Right cardiac atrium (tissue), 5 donors: ENCODE results near the gene ZRANB1. TPM values are rescaled to one million over a fixed set of nuclear protein-coding genes. Genes with fewer than 3 reads are reported as not detected.

Source experiments
- ATAC-seq, 2 donors: fragments of 200-7000 bp; cut with Tn5 transposase; one replicate each; pipeline versions ENCODE4 v1.8.0 to v1.9.1; 2020; ENCODE audit warnings: moderate library complexity in 2 of 2, mild to moderate bottlenecking in 1 of 2
- DNase-seq, 3 donors: peaks; one replicate each; pipeline ENCODE4 v3.0.0-alpha.2; 2020
- H3K27ac ChIP-seq: one replicate; pipeline ENCODE4 v1.5.1; 2013; ENCODE audit warnings: mild to moderate bottlenecking, low read length, control low read depth, moderate library complexity
- H3K27me3 ChIP-seq: one replicate; pipeline ENCODE4 v1.6.1; 2013; ENCODE audit not compliant: control insufficient read depth, insufficient read depth
- H3K4me1 ChIP-seq: one replicate; pipeline ENCODE4 v1.6.1; 2013; ENCODE audit warnings: low read length; ENCODE audit not compliant: control insufficient read depth, insufficient read depth
- H3K4me3 ChIP-seq: one replicate; pipeline ENCODE4 v1.5.1; 2013; ENCODE audit warnings: low read length, control low read depth
- H3K9me3 ChIP-seq: one replicate; pipeline ENCODE4 v1.6.1; 2013; ENCODE audit warnings: low read length; ENCODE audit not compliant: control insufficient read depth
- WGBS: extraction: QIAGEN DNeasy Blood & Tissue Kit; methylation state at CpG from one replicate; pipeline ENCODE4 v1.1.7; 2013; 5-methylcytosine and 5-hydroxymethylcytosine counted together
- intact Hi-C, 4 donors: fragments of 100-400 bp; cut with DNase I; formaldehyde crosslinking; loops; one replicate each; pipeline versions ENCODE4 v1.11.0 to v1.14.0; 2022 to 2023
- polyA plus RNA-seq: library from polyadenylated mRNA; stranded (reverse); fragments of 200-250 nt; gene quantifications from one replicate; pipeline ENCODE4 v1.2.3, GENCODE V29; 2013
- total RNA-seq, 4 donors: library from RNA; stranded (reverse); fragmentation: NEBNext Ultra II Directional; extraction: Animal tissue kit (Norgen Biotek cat#: 25700); gene quantifications; one replicate each; pipeline ENCODE4 v1.2.1, GENCODE V29; 2021
- donor health status: healthy with polysubstance abuse.
- donor health status: DM: no; HTN: yes; CAD: no.
- donor health status: DM: no; HTN: no; CAD: no.
- donor health status: DM: no; HTN: yes; CAD: no; lungs with severe emphysema.
- donor health status: DM: yes; HTN: yes; CAD: no.

The ZRANB1 gene
- total and polyA plus RNA-seq, 5 donors: 14.4 to 32.2 (median 27.7) TPM

GRCh38 chr10:124946945-124947344 is 5.0 kb downstream of the ZRANB1 start:
- WGBS: 56% methylated on average over 2 of the region's 2 CpGs
- ATAC-seq: peak in 1 of 2 donors; percentile 26
- intact Hi-C loops: no loop called here
- H3K27ac ChIP-seq: no peak overlapping the region
- peaks cover 13% of the 10 kb centered on the region for H3K4me1 ChIP-seq
- no peak overlapping the region for H3K4me3 ChIP-seq
- H3K27me3 ChIP-seq: no peaks in the 10 kb centered on the region
- DNase-seq: no peak
- H3K9me3 ChIP-seq: no peaks in the 10 kb centered on the region

GRCh38 chr10:124949543-124949942 is 7.6 kb downstream of the ZRANB1 start:
- no peak overlapping the region for H3K27ac ChIP-seq
- no peak for DNase-seq
- H3K9me3 ChIP-seq: no peaks in the 10 kb centered on the region
- no peak for ATAC-seq
- H3K27me3 ChIP-seq: no peaks in the 10 kb centered on the region
- WGBS: 97% methylated on average over 5 of the region's 5 CpGs
- intact Hi-C loops: no loop called here
- no peak overlapping the region for H3K4me3 ChIP-seq
- peaks cover 5% of the 10 kb centered on the region for H3K4me1 ChIP-seq

- Histone ChIP-seq H3K27me3 (no peaks in the 10 kb centered on the region), H3K4me3 (no peak overlapping the region), H3K4me1 (peaks cover 9% of the 10 kb centered on the region), H3K27ac (no peak overlapping the region), H3K9me3 (no peaks in the 10 kb centered on the region)
- intact Hi-C loops: no loop called here
- DNase-seq (no peak), ATAC-seq (no peak)
- 72% methylated on average over 6 of the region's 6 CpGs for WGBS
These were observed 10.2 kb downstream of the ZRANB1 start for GRCh38 chr10:124952123-124952522.

GRCh38 chr10:124953421-124953820 is 11.5 kb downstream of the ZRANB1 start:
- H3K27ac ChIP-seq: no peak overlapping the region
- intact Hi-C loops: no loop called here

GRCh38 chr10:124955243-124955642 is 13.3 kb downstream of the ZRANB1 start:
- Histone ChIP-seq H3K4me3 (no peak overlapping the region), H3K27me3 (no peaks in the 10 kb centered on the region), H3K9me3 (no peaks in the 10 kb centered on the region), H3K4me1 (peaks cover 10% of the 10 kb centered on the region), H3K27ac (no peak overlapping the region)
- peak in 1 of 2 donors; percentile 27 for ATAC-seq
- DNase-seq: no peak
- 42% methylated on average over 7 of the region's 7 CpGs for WGBS
- intact Hi-C loops: no loop called here

More at GRCh38 chr10:124953421-124953820, 11.5 kb downstream of the ZRANB1 start:
- Histone ChIP-seq H3K27me3 (no peaks in the 10 kb centered on the region), H3K4me3 (no peak overlapping the region), H3K4me1 (peaks cover 7% of the 10 kb centered on the region), H3K9me3 (no peaks in the 10 kb centered on the region)
- no peak for DNase-seq
- no peak for ATAC-seq
- WGBS: 87% methylated on average over 3 of the region's 3 CpGs

- intact Hi-C loops: no loop called here
- ATAC-seq: no peak
- Histone ChIP-seq H3K9me3 (no peaks in the 10 kb centered on the region), H3K27me3 (no peaks in the 10 kb centered on the region), H3K4me3 (no peak overlapping the region), H3K4me1 (peaks cover 13% of the 10 kb centered on the region), H3K27ac (no peak overlapping the region)
- 64% methylated on average over 10 of the region's 10 CpGs for WGBS
- no peak for DNase-seq
These were observed 13.9 kb downstream of the ZRANB1 start for GRCh38 chr10:124955868-124956267.

GRCh38 chr10:124956764-124957163 is 14.8 kb downstream of the ZRANB1 start:
- Histone ChIP-seq H3K27me3 (no peaks in the 10 kb centered on the region), H3K4me3 (no peak overlapping the region), H3K27ac (no peak overlapping the region), H3K9me3 (no peaks in the 10 kb centered on the region), H3K4me1 (peaks cover 16% of the 10 kb centered on the region)
- DNase-seq (no peak), ATAC-seq (no peak)
- 66% methylated on average over 1 of the region's 1 CpG for WGBS
- intact Hi-C loops: no loop called here

GRCh38 chr10:124957404-124957947 is 15.6 kb downstream of the ZRANB1 start:
- Histone ChIP-seq H3K9me3 (no peaks in the 10 kb centered on the region), H3K27me3 (no peaks in the 10 kb centered on the region), H3K27ac (no peak overlapping the region), H3K4me1 (peaks cover 16% of the 10 kb centered on the region), H3K4me3 (no peak overlapping the region)
- 76% methylated on average over 7 of the region's 7 CpGs for WGBS
- no peak for DNase-seq
- no peak for ATAC-seq
- intact Hi-C loops: no loop called here

GRCh38 chr10:124959564-124959963 is 17.6 kb downstream of the ZRANB1 start:
- Histone ChIP-seq H3K4me1 (peaks cover 16% of the 10 kb centered on the region), H3K4me3 (no peak overlapping the region), H3K27ac (no peak overlapping the region), H3K9me3 (no peaks in the 10 kb centered on the region), H3K27me3 (no peaks in the 10 kb centered on the region)
- intact Hi-C loops: no loop called here
- 95% methylated on average over 3 of the region's 3 CpGs for WGBS
- no peak for ATAC-seq
- DNase-seq: no peak

- ATAC-seq: no peak
- WGBS: 70% methylated on average over 4 of the region's 4 CpGs
These were observed 19.3 kb downstream of the ZRANB1 start for GRCh38 chr10:124961248-124961570.

GRCh38 chr10:124962421-124962820 is 20.5 kb downstream of the ZRANB1 start:
- ATAC-seq (no peak), DNase-seq (no peak)
- peaks cover 10% of the 10 kb centered on the region for H3K4me1 ChIP-seq
- no peak overlapping the region for H3K4me3 ChIP-seq
- 93% methylated on average over 3 of the region's 3 CpGs for WGBS
- H3K27ac ChIP-seq: no peak overlapping the region
- intact Hi-C loops: loop anchor here in 1 of 4 donors (5.0 kb wide), 1 partner anchor 40 kb away; no protein-coding TSS in a partner anchor
- H3K9me3 ChIP-seq: no peaks in the 10 kb centered on the region
- H3K27me3 ChIP-seq: no peaks in the 10 kb centered on the region

More at GRCh38 chr10:124961248-124961570, 19.3 kb downstream of the ZRANB1 start:
- intact Hi-C loops: loop anchor here in 1 of 4 donors (5.0 kb wide), 1 partner anchor 39 kb away; no protein-coding TSS in a partner anchor
- Histone ChIP-seq H3K4me3 (no peak overlapping the region), H3K4me1 (peaks cover 10% of the 10 kb centered on the region), H3K9me3 (no peaks in the 10 kb centered on the region), H3K27me3 (no peaks in the 10 kb centered on the region), H3K27ac (no peak overlapping the region)
- DNase-seq: no peak
